B cell (primary cell): ENCODE data around the gene APBA2. TPM values are rescaled to one million over a fixed set of nuclear protein-coding genes. Genes with fewer than 3 reads are reported as not detected.

Experiments used
- ATAC-seq: fragments of 200-7000 bp; cut with Tn5 transposase; one replicate; pipeline ENCODE4 v1.10.0; 2021; ENCODE audit warnings: low read depth, mild to moderate bottlenecking, moderate number of reproducible peaks, moderate library complexity
- CTCF ChIA-PET: fragments of 350-600 bp; sonication (Branson Sonifier 250); formaldehyde crosslinking; loops from one replicate; lab custom pipeline; 2021; ENCODE audit warnings: antibody characterized with exemption, inconsistent platforms; lab: Charles Lee
- POLR2A ChIA-PET: fragments of 350-600 bp; sonication (Branson Sonifier 250); formaldehyde crosslinking; loops from one replicate; lab custom pipeline; 2021; ENCODE audit warnings: antibody characterized with exemption; lab: Charles Lee
- DNase-seq: peaks from one replicate; pipeline ENCODE4 v3.0.0; 2013
- H2AFZ ChIP-seq: 2 replicates; pipeline ENCODE4 v1.6.1; 2012; ENCODE audit warnings: mild to moderate bottlenecking, low read depth, low read length; ENCODE audit not compliant: insufficient read depth, poor library complexity, severe bottlenecking
- H3K27ac ChIP-seq, 2 donors: 1 replicate in 1 of 2; 2 replicates in 1 of 2; pipeline ENCODE4 v1.5.1; 2012 to 2013; ENCODE audit warnings: low read length in 2 of 2, mild to moderate bottlenecking in 2 of 2, moderate library complexity in 1 of 2
- H3K27me3 ChIP-seq, 4 experiments: fragments of 200-600 bp in 1 of 4; sonication (generic) in 1 of 4; replicated peaks in 1 of 4; 1 replicate in 2 of 4; 2 replicates in 2 of 4; pipeline versions ENCODE4 v1.6.1 to v1.7.0; 2013 to 2016; ENCODE audit warnings: low read length in 3 of 4, mild to moderate bottlenecking in 2 of 4, mixed read lengths in 1 of 4, moderate library complexity in 1 of 4; ENCODE audit not compliant: insufficient read depth in 4 of 4, control insufficient read depth in 3 of 4; ENCODE audit errors: control extremely low read depth in 1 of 4
- H3K36me3 ChIP-seq, 2 experiments: replicated peaks in 1 of 2; 1 replicate in 1 of 2; 2 replicates in 1 of 2; pipeline versions ENCODE4 v1.6.1 to v1.7.1; 2013; ENCODE audit warnings: low read length in 1 of 2; ENCODE audit not compliant: insufficient read depth in 2 of 2, control insufficient read depth in 1 of 2; ENCODE audit errors: control extremely low read depth in 1 of 2, extremely low read depth in 1 of 2
- H3K4me1 ChIP-seq, 2 donors: fragments of 200-600 bp in 1 of 2; sonication (generic) in 1 of 2; 1 replicate in 1 of 2; 2 replicates in 1 of 2; pipeline versions ENCODE4 v1.5.1 to v1.6.1; 2013 to 2017; ENCODE audit warnings: low read length in 2 of 2; ENCODE audit not compliant: control insufficient read depth in 2 of 2, insufficient read depth in 2 of 2
- H3K4me2 ChIP-seq: replicated peaks from 2 replicates; pipeline ENCODE3; 2012; ENCODE audit warnings: mild to moderate bottlenecking, low read depth, low read length; ENCODE audit not compliant: poor library complexity, severe bottlenecking
- H3K4me3 ChIP-seq, 5 experiments: fragments of 200-600 bp in 1 of 5; sonication (generic) in 1 of 5; 1 replicate in 3 of 5; 2 replicates in 2 of 5; pipeline versions ENCODE4 v1.5.1 to v1.7.0; 2011 to 2016; ENCODE audit warnings: low read length in 4 of 5, mild to moderate bottlenecking in 4 of 5, low read depth in 2 of 5, control low read depth in 1 of 5, moderate library complexity in 1 of 5; ENCODE audit not compliant: insufficient read depth in 1 of 5; ENCODE audit errors: control extremely low read depth in 1 of 5, extremely low read depth in 1 of 5
- H3K79me2 ChIP-seq: fragments of 200-600 bp; sonication (generic); one replicate; pipeline ENCODE4 v1.6.0; 2016; ENCODE audit warnings: low read length; ENCODE audit not compliant: control insufficient read depth, insufficient read depth
- H3K9ac ChIP-seq: fragments of 200-600 bp; sonication (generic); 2 replicates; pipeline ENCODE4 v1.6.1; 2017; ENCODE audit warnings: mild to moderate bottlenecking, low read length, moderate library complexity
- H3K9me3 ChIP-seq, 3 donors: one replicate each; pipeline versions ENCODE4 v1.6.1 to v1.7.1; 2013; ENCODE audit warnings: low read length in 2 of 3; ENCODE audit not compliant: control insufficient read depth in 2 of 3, insufficient read depth in 1 of 3; ENCODE audit errors: control extremely low read depth in 1 of 3
- H4K20me1 ChIP-seq: 2 replicates; pipeline ENCODE4 v1.6.0; 2012; ENCODE audit warnings: mild to moderate bottlenecking, low read length; ENCODE audit not compliant: insufficient read depth, control insufficient read depth, poor library complexity, severe bottlenecking
- H3K27ac Mint-ChIP-seq: one replicate; pipeline ENCODE4 v1.8.0; 2021; ENCODE audit warnings: mixed read lengths
- H3K27me3 Mint-ChIP-seq: one replicate; pipeline ENCODE4 v1.8.0; 2021; ENCODE audit warnings: mixed read lengths
- H3K4me1 Mint-ChIP-seq: one replicate; pipeline ENCODE4 v1.8.0; 2021; ENCODE audit warnings: mixed read lengths
- H3K4me3 Mint-ChIP-seq: one replicate; pipeline ENCODE4 v1.8.0; 2021; ENCODE audit warnings: mixed read lengths
- H3K9me3 Mint-ChIP-seq: one replicate; pipeline ENCODE4 v1.8.0; 2022; ENCODE audit warnings: mixed read lengths; ENCODE audit not compliant: insufficient read depth
- CTCF ChIP-seq: fragments of 200-600 bp; IDR thresholded peaks from one replicate; pipeline ENCODE4 v1.8.0; 2022; ENCODE audit warnings: antibody characterized with exemption, mild to moderate bottlenecking
- EZH2 ChIP-seq: IDR thresholded peaks from 2 replicates; pipeline ENCODE4 v1.6.1; 2012; ENCODE audit warnings: borderline replicate concordance, low read depth, mild to moderate bottlenecking, moderate library complexity, low read length; ENCODE audit not compliant: insufficient read depth, poor library complexity, severe bottlenecking
- WGBS: methylation state at CpG from one replicate; pipeline ENCODE4 v1.1.5; 2013; ENCODE audit warnings: missing lambda C conversion rate; ENCODE audit not compliant: insufficient coverage; 5-methylcytosine and 5-hydroxymethylcytosine counted together
- intact Hi-C: fragments of 100-400 bp; cut with micrococcal nuclease; formaldehyde crosslinking; loops from one replicate; pipeline ENCODE4 v1.10.0; 2022
- polyA plus RNA-seq: library from polyadenylated mRNA; depleted of rRNA; stranded (reverse); fragments of >200 nt; gene quantifications from 2 replicates; pipeline ENCODE4 v1.2.3, GENCODE V29; 2012
- total RNA-seq, 2 donors: library from RNA; stranded (reverse); fragments of 120-200 nt in 1 of 2; gene quantifications; 1 replicate in 1 of 2; 2 replicates in 1 of 2; pipeline versions ENCODE4 v1.2.3 to v1.2.4, GENCODE V29; 2013 to 2022

Gene APBA2
- total and polyA plus RNA-seq, 2 donors (not counting 1 experiment from before 2014, with no cell fraction given), result 0.19 TPM; not detected in 1

DNA sequence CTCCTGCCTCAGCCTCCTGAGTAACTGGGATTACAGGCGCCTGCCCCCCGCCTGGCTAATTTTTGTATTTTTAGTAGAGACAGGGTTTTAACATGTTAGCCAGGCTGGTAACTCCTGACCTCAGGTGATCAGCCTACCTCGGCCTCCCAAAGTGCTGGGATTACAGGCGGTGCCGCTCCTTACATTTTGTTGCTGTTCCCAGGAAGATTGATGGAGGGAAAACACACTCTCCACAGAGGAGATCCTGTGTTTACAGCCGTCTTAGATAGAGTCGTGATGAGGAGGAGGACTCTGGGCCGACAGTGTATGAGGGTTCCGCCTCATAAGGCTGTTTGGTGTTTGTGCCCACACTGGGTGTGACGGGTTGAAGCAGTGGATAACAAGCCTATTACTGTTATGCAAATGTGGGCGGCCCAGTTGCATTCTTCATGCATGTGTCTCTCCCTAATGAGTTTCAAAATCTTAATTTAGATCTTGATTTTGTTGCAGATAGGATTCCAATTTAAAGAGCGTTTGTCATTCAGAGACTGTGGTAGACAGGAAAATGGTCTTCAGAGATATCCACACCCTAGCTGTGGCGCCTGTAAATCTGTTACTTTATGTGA is 60.0 kb downstream of the APBA2 start:
- Histone ChIP-seq H3K4me3 (no peak overlapping the region), H4K20me1 (no peaks in the 10 kb centered on the region), H3K79me2 (no peaks in the 10 kb centered on the region), H3K9me3 (peaks cover 0 to 10% (median 0%) of the 10 kb centered on the region in 3 donors), H3K27me3 (no peaks in the 10 kb centered on the region), H3K27ac (no peak overlapping the region), H3K4me2 (no peak overlapping the region), H3K9ac (no peak overlapping the region), H3K4me1 (no peaks in the 10 kb centered on the region), H3K36me3 (no peaks in the 10 kb centered on the region), H2AFZ (no peak overlapping the region)
- ChIA-PET POLR2A (no interaction called here), CTCF (no interaction called here)
- 77% methylated on average over 7 of the region's 13 CpGs for WGBS
- H3K27me3 Mint-ChIP-seq, result peaks cover 3% of the 10 kb centered on the region
- H3K27ac Mint-ChIP-seq, result no peak overlapping the region
- H3K4me3 Mint-ChIP-seq, result no peak overlapping the region
- intact Hi-C loops, result no loop called here
- ATAC-seq, result no peak
- TF ChIP-seq EZH2 (no peak), CTCF (no peak)
- DNase-seq, result no peak
- no peaks in the 10 kb centered on the region for H3K4me1 Mint-ChIP-seq
- H3K9me3 Mint-ChIP-seq, result no peaks in the 10 kb centered on the region

- Mint-ChIP-seq H3K27ac (no peak overlapping the region), H3K9me3 (no peaks in the 10 kb centered on the region), H3K4me1 (no peaks in the 10 kb centered on the region), H3K27me3 (peaks cover 3% of the 10 kb centered on the region), H3K4me3 (no peak overlapping the region)
- H3K79me2 ChIP-seq, result no peaks in the 10 kb centered on the region
- H3K9me3 ChIP-seq, result peaks cover 0 to 10% (median 0%) of the 10 kb centered on the region in 3 donors
- H3K27me3 ChIP-seq, result no peaks in the 10 kb centered on the region
- H3K36me3 ChIP-seq, result no peaks in the 10 kb centered on the region
- intact Hi-C loops, result no loop called here
- H3K9ac ChIP-seq, result no peak overlapping the region
- H4K20me1 ChIP-seq, result no peaks in the 10 kb centered on the region
- ChIA-PET CTCF (no interaction called here), POLR2A (no interaction called here)
- no peak for TF ChIP-seq EZH2
- no peak for TF ChIP-seq CTCF
- WGBS, result 94% methylated on average over 7 of the region's 7 CpGs
- ATAC-seq (no peak), DNase-seq (no peak)
- H2AFZ ChIP-seq, result no peak overlapping the region
- no peak overlapping the region for H3K27ac ChIP-seq
- no peaks in the 10 kb centered on the region for H3K4me1 ChIP-seq
- no peak overlapping the region for H3K4me2 ChIP-seq
- no peak overlapping the region for H3K4me3 ChIP-seq
Measured at GRCh38 chr15:28946803-28947202, 61.0 kb downstream of the APBA2 start.
